Activated CD8-positive, alpha-beta memory T cell treated with anti-CD3 and anti-CD28 coated beads for 24 hours (primary cell): ENCODE data around the gene STAP2.
A peak's percentile ranks its signal among the peaks of the same experiment; 100 is the strongest.
"Not testable (repeated sequence)": the region's sequence is repeated elsewhere in the genome, so short reads cannot be mapped to it uniquely, and the experiment has no call there.

Source experiments
- DNase-seq: peaks from one replicate; pipeline ENCODE4 v3.0.0-alpha.2; 2020

Gene STAP2

GRCh38 chr19:4297901-4298809 is 40.5 kb downstream of the STAP2 start:
- peak; percentile 69 for DNase-seq

GRCh38 chr19:4295972-4296771 is 42.5 kb downstream of the STAP2 start:
- no peak for DNase-seq

- DNase-seq: no peak
Observed at GRCh38 chr19:4294389-4294788, 44.2 kb downstream of the STAP2 start.

GRCh38 chr19:4292515-4292914 is 46.1 kb downstream of the STAP2 start:
- DNase-seq: no peak

- DNase-seq: no peak
Observed at GRCh38 chr19:4291184-4291732, 47.4 kb downstream of the STAP2 start.

GRCh38 chr19:4288091-4288777 is 50.4 kb downstream of the STAP2 start:
- DNase-seq: no peak

GRCh38 chr19:4286141-4286540 is 52.5 kb downstream of the STAP2 start:
- DNase-seq: not testable (repeated sequence)

- no peak for DNase-seq
Observed at GRCh38 chr19:4284974-4285373, 53.7 kb downstream of the STAP2 start.

- no peak for DNase-seq
Observed at GRCh38 chr19:4284176-4284958, 54.3 kb downstream of the STAP2 start.

- DNase-seq: no peak
Observed at GRCh38 chr19:4279530-4280422, 58.9 kb downstream of the STAP2 start.

GRCh38 chr19:4279267-4279529 is 59.4 kb downstream of the STAP2 start:
- DNase-seq: no peak

GRCh38 chr19:4278419-4279266 is 60.0 kb downstream of the STAP2 start, which contains the start of gene SHD:
Gene SHD (plus strand): TSS chr19:4279266. CDS start chr19:4280064, 798 bp downstream.
- no peak for DNase-seq

GRCh38 chr19:4278010-4278409 is 60.6 kb downstream of the STAP2 start:
- DNase-seq: no peak

GRCh38 chr19:4277191-4277696 is 61.4 kb downstream of the STAP2 start:
- DNase-seq: no peak

- DNase-seq: not testable (repeated sequence)
Observed at GRCh38 chr19:4274321-4274686, 64.3 kb downstream of the STAP2 start.
